ENCODE data around the gene TOX3.

DNA sequence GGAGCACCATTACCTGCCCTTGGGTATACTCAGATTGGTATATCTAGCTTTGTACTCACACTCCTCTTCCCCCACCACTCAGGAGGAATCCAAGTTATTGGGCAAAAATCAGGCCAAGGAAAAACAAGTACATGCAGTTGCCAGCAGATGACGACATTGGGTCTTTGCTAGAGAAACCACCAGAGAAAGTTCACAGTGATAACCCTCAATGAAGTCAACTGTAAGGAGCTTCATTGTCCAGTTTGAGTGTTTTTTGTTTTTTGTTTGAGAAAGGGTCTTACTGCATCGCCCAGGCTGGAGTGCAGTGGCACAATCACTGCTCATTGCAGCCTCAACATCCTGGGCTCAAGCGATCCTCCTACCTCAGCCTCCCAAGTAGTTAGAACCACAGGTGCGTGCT is 34.6 kb upstream of the TOX3 start:
- TF ChIP-seq EZH2 (IDR thresholded peaks at IDR 0.05) (no peak), POLR2AphosphoS5 (IDR thresholded peaks at IDR 0.05; ENCODE audit: borderline replicate concordance, low read depth, low read length) (no peak)

All from SK-N-MC (cell line).